Activated naive CD8-positive, alpha-beta T cell treated with anti-CD3 and anti-CD28 coated beads, Interleukin-2, amount 10 ng/mL, durations not matched to agents 7 days and 5 days (primary cell): Measurements from ENCODE around the gene PARD3B. TPM values are rescaled to one million over a fixed set of nuclear protein-coding genes. Genes with fewer than 3 reads are reported as not detected.

Source experiments
- ATAC-seq: fragments of 150-1000 bp; cut with Tn5 transposase; one replicate; pipeline ENCODE4 v1.10.0; 2021; ENCODE audit warnings: low read depth, moderate library complexity
- POLR2A ChIA-PET: fragments of 350-600 bp; sonication (Branson Sonifier 250); formaldehyde crosslinking; loops from one replicate; lab custom pipeline; 2021; ENCODE audit warnings: antibody characterized with exemption; lab: Charles Lee
- DNase-seq: peaks from one replicate; pipeline ENCODE4 v3.0.0; 2021
- H3K27ac Mint-ChIP-seq: one replicate; pipeline ENCODE4 v1.8.0; 2022; ENCODE audit warnings: mild to moderate bottlenecking, mixed read lengths
- H3K27me3 Mint-ChIP-seq: one replicate; pipeline ENCODE4 v1.8.0; 2022; ENCODE audit warnings: mild to moderate bottlenecking, moderate library complexity, mixed read lengths
- H3K36me3 Mint-ChIP-seq: one replicate; pipeline ENCODE4 v1.8.0; 2021; ENCODE audit warnings: mild to moderate bottlenecking, mixed read lengths
- H3K4me1 Mint-ChIP-seq: one replicate; pipeline ENCODE4 v1.8.0; 2021; ENCODE audit warnings: mixed read lengths
- H3K4me3 Mint-ChIP-seq: one replicate; pipeline ENCODE4 v1.8.0; 2022; ENCODE audit warnings: mild to moderate bottlenecking, moderate library complexity, mixed read lengths
- H3K9me3 Mint-ChIP-seq: one replicate; pipeline ENCODE4 v1.8.0; 2021; ENCODE audit warnings: mixed read lengths
- total RNA-seq, 2 experiments: library from RNA; stranded (reverse); gene quantifications; one replicate each; pipeline ENCODE4 v1.2.3, GENCODE V29; 2021

Gene PARD3B
- total RNA-seq, 2 experiments from 2014 or later, result 0.55 to 1.0 TPM

DNA sequence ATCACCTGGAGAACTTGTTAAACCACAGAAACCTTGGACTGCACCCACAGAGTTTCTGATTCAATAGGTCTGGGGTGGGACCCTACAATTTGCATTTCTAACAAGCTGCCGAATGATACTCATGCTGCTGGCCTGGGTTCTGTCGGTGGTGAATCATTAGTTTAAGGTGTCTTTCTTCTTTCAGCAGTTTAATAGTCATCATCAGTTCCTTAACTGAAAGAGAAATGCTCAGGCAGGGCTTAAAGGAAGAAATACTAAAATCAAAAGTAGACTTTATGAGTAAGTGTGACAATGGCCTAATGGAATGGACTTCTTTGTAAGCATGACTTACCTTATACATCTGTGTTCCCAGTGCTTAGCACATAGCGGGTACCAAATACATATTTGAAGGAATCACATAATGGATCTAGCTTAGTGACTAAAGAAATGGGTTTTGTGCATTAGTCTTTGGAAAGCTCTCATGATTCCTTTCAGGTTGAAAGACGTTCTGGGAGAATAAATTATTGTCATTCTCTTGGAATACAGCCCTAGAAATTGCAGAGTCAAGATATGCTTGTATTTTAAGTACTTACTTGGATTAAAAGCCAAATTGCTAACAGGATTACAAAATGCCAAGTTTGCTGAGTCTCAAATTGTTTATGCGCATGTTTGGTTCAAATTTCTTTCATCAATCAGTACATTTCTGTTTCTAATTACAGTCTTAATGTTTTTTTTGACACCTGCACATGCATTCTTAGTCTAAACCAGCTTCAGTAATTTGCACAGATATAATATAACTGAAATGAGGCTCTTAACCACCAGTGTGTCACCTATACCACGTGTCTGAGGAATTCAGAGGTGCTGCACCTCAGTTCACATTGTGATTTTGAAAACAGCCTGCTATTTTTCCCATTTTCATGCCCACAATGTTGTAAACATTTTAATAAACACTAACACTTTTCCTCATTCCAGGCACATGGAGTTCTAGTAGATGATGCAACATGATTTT, 916.7 kb downstream of the PARD3B start:
- peaks cover 9% of the 10 kb centered on the region for H3K27me3 Mint-ChIP-seq
- peaks cover 2% of the 10 kb centered on the region for H3K36me3 Mint-ChIP-seq
- no peak overlapping the region for H3K27ac Mint-ChIP-seq
- DNase-seq (no peak), ATAC-seq (no peak)
- H3K4me1 Mint-ChIP-seq, result peaks cover 5% of the 10 kb centered on the region
- no peak overlapping the region for H3K4me3 Mint-ChIP-seq
- no peaks in the 10 kb centered on the region for H3K9me3 Mint-ChIP-seq
- POLR2A ChIA-PET, result no interaction called here

GRCh38 chr2:205462681-205463345, 917.5 kb downstream of the PARD3B start:
- peaks cover 2% of the 10 kb centered on the region for H3K36me3 Mint-ChIP-seq
- no peaks in the 10 kb centered on the region for H3K9me3 Mint-ChIP-seq
- peaks cover 5% of the 10 kb centered on the region for H3K4me1 Mint-ChIP-seq
- no peak for ATAC-seq
- no peak overlapping the region for H3K4me3 Mint-ChIP-seq
- POLR2A ChIA-PET, result no interaction called here
- H3K27me3 Mint-ChIP-seq, result peaks cover 8% of the 10 kb centered on the region
- DNase-seq, result no peak
- H3K27ac Mint-ChIP-seq, result no peak overlapping the region

GRCh38 chr2:205463466-205464025, 918.3 kb downstream of the PARD3B start:
- H3K27ac Mint-ChIP-seq, result no peak overlapping the region
- H3K4me1 Mint-ChIP-seq, result peaks cover 5% of the 10 kb centered on the region
- no peak overlapping the region for H3K4me3 Mint-ChIP-seq
- H3K36me3 Mint-ChIP-seq, result no peaks in the 10 kb centered on the region
- POLR2A ChIA-PET, result no interaction called here
- H3K27me3 Mint-ChIP-seq, result peaks cover 3% of the 10 kb centered on the region
- no peaks in the 10 kb centered on the region for H3K9me3 Mint-ChIP-seq
- DNase-seq (no peak), ATAC-seq (no peak)

DNA sequence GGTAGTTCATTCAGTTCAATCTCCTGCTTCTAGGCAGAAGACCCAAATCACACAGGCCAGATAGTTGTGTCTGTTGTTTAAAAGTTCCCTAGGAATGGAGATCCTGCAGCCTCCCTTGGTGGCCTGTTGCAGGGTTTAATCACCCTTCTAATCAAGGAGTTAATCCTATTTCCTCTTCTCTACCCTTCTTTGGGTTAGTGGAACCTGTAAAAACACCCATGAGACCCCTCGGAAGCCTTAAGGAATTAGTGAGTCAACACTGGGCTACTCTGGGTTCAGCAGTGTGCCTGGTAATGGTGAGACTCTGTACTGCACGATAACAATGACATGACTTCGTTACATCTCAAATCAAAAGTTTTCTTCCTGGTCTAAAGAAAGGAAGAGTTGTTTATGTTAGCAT, 919.4 kb downstream of the PARD3B start:
- no peak overlapping the region for H3K27ac Mint-ChIP-seq

DNA sequence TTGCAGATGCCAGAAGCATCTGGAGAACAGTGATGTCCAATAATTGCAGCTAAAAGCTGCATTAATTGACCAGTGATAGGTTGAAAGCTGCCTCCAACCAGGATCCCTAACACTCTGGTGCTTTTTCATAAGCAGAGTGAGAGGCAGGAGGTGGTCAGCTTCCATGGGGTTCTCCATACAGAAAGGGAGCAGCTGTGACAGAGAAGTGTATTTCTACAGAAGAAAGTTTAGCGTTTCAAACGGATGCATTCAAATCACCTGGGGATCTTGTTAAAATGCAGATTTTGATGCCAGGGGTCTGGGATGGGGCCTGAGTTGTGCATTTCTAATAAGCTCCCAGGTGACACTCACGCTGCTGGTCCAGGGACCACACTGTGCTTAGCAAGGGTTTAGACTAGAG, 920.5 kb downstream of the PARD3B start:
- Mint-ChIP-seq H3K9me3 (no peaks in the 10 kb centered on the region), H3K4me3 (no peak overlapping the region), H3K27ac (no peak overlapping the region), H3K4me1 (peaks cover 3% of the 10 kb centered on the region), H3K27me3 (peaks cover 11% of the 10 kb centered on the region), H3K36me3 (no peaks in the 10 kb centered on the region)
- ATAC-seq, result no peak
- no peak for DNase-seq
- POLR2A ChIA-PET, result no interaction called here

More for the DNA sequence above, 919.4 kb downstream of the PARD3B start:
- H3K9me3 Mint-ChIP-seq, result no peaks in the 10 kb centered on the region
- DNase-seq (no peak), ATAC-seq (no peak)
- peaks cover 6% of the 10 kb centered on the region for H3K27me3 Mint-ChIP-seq
- H3K4me1 Mint-ChIP-seq, result peaks cover 3% of the 10 kb centered on the region
- no peak overlapping the region for H3K4me3 Mint-ChIP-seq
- no peaks in the 10 kb centered on the region for H3K36me3 Mint-ChIP-seq
- POLR2A ChIA-PET, result no interaction called here

DNA sequence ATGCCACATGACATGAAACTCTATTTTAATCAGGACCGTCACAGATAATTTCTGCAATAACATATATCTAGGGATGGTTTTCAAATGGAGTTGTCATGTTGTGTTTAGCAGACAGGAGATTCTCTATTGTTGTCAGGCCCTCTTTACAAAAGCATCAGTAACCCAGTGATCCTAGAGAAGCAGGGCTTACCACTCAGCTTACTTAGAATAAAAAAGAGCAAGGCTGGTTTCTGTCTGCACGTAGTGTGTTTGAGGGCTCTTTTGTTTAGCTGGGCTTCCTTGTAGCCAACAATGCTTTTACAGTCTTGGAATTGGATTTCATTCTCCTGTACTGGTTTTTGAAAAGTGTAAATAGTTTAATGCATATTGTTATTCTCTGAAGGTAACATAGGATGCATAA, 926.5 kb downstream of the PARD3B start:
- POLR2A ChIA-PET, result no interaction called here
- no peak overlapping the region for H3K4me3 Mint-ChIP-seq
- H3K27me3 Mint-ChIP-seq, result peaks cover 16% of the 10 kb centered on the region
- ATAC-seq, result no peak
- no peak overlapping the region for H3K27ac Mint-ChIP-seq
- no peaks in the 10 kb centered on the region for H3K4me1 Mint-ChIP-seq
- no peaks in the 10 kb centered on the region for H3K9me3 Mint-ChIP-seq
- DNase-seq, result no peak
- H3K36me3 Mint-ChIP-seq, result no peaks in the 10 kb centered on the region

GRCh38 chr2:205473791-205474190, 928.5 kb downstream of the PARD3B start:
- H3K9me3 Mint-ChIP-seq, result no peaks in the 10 kb centered on the region
- H3K4me1 Mint-ChIP-seq, result no peaks in the 10 kb centered on the region
- ATAC-seq (no peak), DNase-seq (no peak)
- H3K4me3 Mint-ChIP-seq, result no peak overlapping the region
- peaks cover 16% of the 10 kb centered on the region for H3K27me3 Mint-ChIP-seq
- H3K27ac Mint-ChIP-seq, result no peak overlapping the region
- no peaks in the 10 kb centered on the region for H3K36me3 Mint-ChIP-seq
- POLR2A ChIA-PET, result no interaction called here

- POLR2A ChIA-PET, result no interaction called here
- Mint-ChIP-seq H3K36me3 (no peaks in the 10 kb centered on the region), H3K4me1 (no peaks in the 10 kb centered on the region), H3K27me3 (peaks cover 13% of the 10 kb centered on the region), H3K9me3 (no peaks in the 10 kb centered on the region), H3K4me3 (no peak overlapping the region), H3K27ac (no peak overlapping the region)
- DNase-seq (no peak), ATAC-seq (no peak)
Observed at GRCh38 chr2:205474741-205475415, 929.6 kb downstream of the PARD3B start.

DNA sequence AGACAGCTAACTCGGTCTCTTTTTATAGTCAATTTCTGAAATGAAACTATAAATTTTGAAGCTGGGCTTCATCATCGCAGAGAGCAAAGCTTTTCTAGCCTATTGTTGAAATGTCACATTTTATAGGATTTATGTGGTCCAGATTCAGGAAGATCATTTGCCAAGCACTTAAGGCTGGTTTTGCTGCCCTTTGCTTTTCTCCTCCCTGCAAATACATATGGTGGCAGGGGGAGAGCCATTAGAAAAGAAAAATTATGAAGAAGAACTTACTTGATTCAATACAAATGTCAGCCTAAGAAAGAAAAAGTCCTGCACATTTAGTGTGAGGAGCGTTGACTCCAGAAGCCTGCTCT, 930.1 kb downstream of the PARD3B start:
- no peaks in the 10 kb centered on the region for H3K36me3 Mint-ChIP-seq
- H3K27me3 Mint-ChIP-seq, result peaks cover 9% of the 10 kb centered on the region
- no peak overlapping the region for H3K27ac Mint-ChIP-seq
- DNase-seq, result no peak
- ATAC-seq, result no peak
- POLR2A ChIA-PET, result no interaction called here
- H3K9me3 Mint-ChIP-seq, result no peaks in the 10 kb centered on the region
- H3K4me1 Mint-ChIP-seq, result no peaks in the 10 kb centered on the region
- H3K4me3 Mint-ChIP-seq, result no peak overlapping the region

DNA sequence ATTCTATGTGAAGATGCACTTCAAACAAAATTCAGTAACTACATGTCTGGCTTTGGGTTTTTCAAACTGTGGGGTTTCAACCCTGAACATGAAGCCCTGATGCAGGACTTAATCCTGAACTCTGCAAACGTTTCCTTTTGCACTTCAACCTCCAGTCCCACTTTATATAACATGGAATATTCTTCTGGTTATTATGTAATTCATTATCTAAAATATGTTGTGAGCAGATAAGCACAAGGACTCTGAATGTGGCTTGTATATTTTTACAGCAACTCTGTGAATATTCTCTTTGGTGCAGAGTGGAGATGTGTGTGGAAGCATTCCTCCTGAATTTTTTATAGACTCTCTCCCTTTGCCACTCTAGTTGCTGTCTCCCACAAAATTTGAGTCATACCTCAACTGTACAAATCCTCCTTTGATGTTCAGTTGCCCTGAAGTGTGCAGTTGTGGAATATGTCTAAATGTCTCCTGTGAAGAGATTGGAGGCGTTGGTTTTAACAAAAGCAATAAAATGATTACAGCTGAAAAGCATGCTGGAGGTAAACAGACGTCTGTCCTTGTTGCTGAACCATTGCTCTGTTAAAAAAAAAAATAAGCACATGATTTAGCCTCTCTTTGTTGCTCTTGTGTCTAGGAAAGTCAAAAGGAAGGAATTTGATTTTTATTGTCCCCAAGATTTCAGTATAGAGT, 931.9 kb downstream of the PARD3B start:
- Mint-ChIP-seq H3K36me3 (no peaks in the 10 kb centered on the region), H3K27me3 (peaks cover 9% of the 10 kb centered on the region), H3K4me1 (no peaks in the 10 kb centered on the region), H3K27ac (no peak overlapping the region), H3K4me3 (no peak overlapping the region), H3K9me3 (no peaks in the 10 kb centered on the region)
- DNase-seq (no peak), ATAC-seq (no peak)
- POLR2A ChIA-PET, result no interaction called here

DNA sequence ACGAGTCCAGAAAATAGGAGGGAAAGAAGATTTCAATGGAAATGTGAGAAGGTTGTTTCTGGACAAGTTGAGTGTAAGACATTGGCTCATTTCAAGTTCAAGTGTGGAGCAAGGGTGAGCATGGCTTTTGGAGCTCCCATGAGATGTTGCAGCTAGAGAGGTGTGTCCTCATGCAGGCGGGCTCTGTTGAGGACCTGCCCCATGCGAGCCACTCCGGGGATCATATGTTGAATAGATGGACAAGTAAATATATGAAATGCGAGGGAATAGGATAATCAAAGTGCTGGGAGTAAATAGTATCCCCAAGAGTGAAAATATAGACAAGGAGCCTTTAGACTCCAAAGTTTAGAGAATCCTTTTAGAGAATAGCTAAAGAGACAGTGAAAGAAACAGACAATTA, 936.6 kb downstream of the PARD3B start:
- peaks cover 8% of the 10 kb centered on the region for H3K27me3 Mint-ChIP-seq
- H3K27ac Mint-ChIP-seq, result no peak overlapping the region
- DNase-seq (no peak), ATAC-seq (no peak)
- H3K4me1 Mint-ChIP-seq, result no peaks in the 10 kb centered on the region
- no peaks in the 10 kb centered on the region for H3K36me3 Mint-ChIP-seq
- no peaks in the 10 kb centered on the region for H3K9me3 Mint-ChIP-seq
- POLR2A ChIA-PET, result no interaction called here
- no peak overlapping the region for H3K4me3 Mint-ChIP-seq

GRCh38 chr2:205482399-205483081, 937.3 kb downstream of the PARD3B start:
- DNase-seq (no peak), ATAC-seq (no peak)
- POLR2A ChIA-PET, result no interaction called here
- peaks cover 8% of the 10 kb centered on the region for H3K27me3 Mint-ChIP-seq
- H3K9me3 Mint-ChIP-seq, result no peaks in the 10 kb centered on the region
- H3K4me3 Mint-ChIP-seq, result no peak overlapping the region
- no peaks in the 10 kb centered on the region for H3K4me1 Mint-ChIP-seq
- H3K36me3 Mint-ChIP-seq, result no peaks in the 10 kb centered on the region
- no peak overlapping the region for H3K27ac Mint-ChIP-seq
